Islet of Langerhans (tissue), 1 donor: ENCODE results near the gene MIF4GD.
"Not testable (repeated sequence)": the region's sequence is repeated elsewhere in the genome, so short reads cannot be mapped to it uniquely, and the experiment has no call there.

ENCODE experiments used
- FAIRE-seq: peaks from one replicate; lab custom pipeline; 2011; peaks lifted over from hg19 to GRCh38; lab: Jason Lieb, UNC

MIF4GD gene

GRCh38 chr17:75260641-75261335 lies 10.2 kb downstream of the MIF4GD start:
- FAIRE-seq: no peak

- not testable (repeated sequence) for FAIRE-seq
These were observed 13.8 kb downstream of the MIF4GD start for GRCh38 chr17:75257228-75257627.

- FAIRE-seq: not testable (repeated sequence)
These were observed 14.9 kb downstream of the MIF4GD start for GRCh38 chr17:75255954-75256698.

- FAIRE-seq: no peak
These were observed 18.8 kb downstream of the MIF4GD start for GRCh38 chr17:75252039-75252816.

GRCh38 chr17:75250009-75250471 lies 21.0 kb downstream of the MIF4GD start:
- FAIRE-seq: no peak

- FAIRE-seq: no peak
These were observed 21.5 kb downstream of the MIF4GD start for GRCh38 chr17:75249564-75249963.

GRCh38 chr17:75246404-75246803 lies 24.6 kb downstream of the MIF4GD start:
- FAIRE-seq: no peak

- FAIRE-seq: no peak
These were observed 26.0 kb downstream of the MIF4GD start for GRCh38 chr17:75245011-75245410.

- FAIRE-seq: no peak
These were observed 26.7 kb downstream of the MIF4GD start for GRCh38 chr17:75244133-75244866.

- FAIRE-seq: no peak
These were observed 28.5 kb downstream of the MIF4GD start for GRCh38 chr17:75242461-75243042.

- no peak for FAIRE-seq
These were observed 29.0 kb downstream of the MIF4GD start for GRCh38 chr17:75241996-75242460.

GRCh38 chr17:75241502-75241901 lies 29.5 kb downstream of the MIF4GD start:
- FAIRE-seq: no peak

GRCh38 chr17:75241143-75241430 lies 29.9 kb downstream of the MIF4GD start:
- no peak for FAIRE-seq

GRCh38 chr17:75240394-75241142 lies 30.5 kb downstream of the MIF4GD start:
- FAIRE-seq: no peak

GRCh38 chr17:75239778-75240393 lies 31.1 kb downstream of the MIF4GD start:
- FAIRE-seq: no peak

- no peak for FAIRE-seq
These were observed 31.8 kb downstream of the MIF4GD start for GRCh38 chr17:75239214-75239613.

- FAIRE-seq: no peak
These were observed 32.3 kb downstream of the MIF4GD start for GRCh38 chr17:75238684-75239191.

- FAIRE-seq: no peak
These were observed 32.9 kb downstream of the MIF4GD start for GRCh38 chr17:75238020-75238580.

GRCh38 chr17:75237100-75238014 lies 33.7 kb downstream of the MIF4GD start:
- FAIRE-seq: no peak
